ENCODE measurements around the gene CHRNB4.
"Not testable (repeated sequence)": the region's sequence is repeated elsewhere in the genome, so short reads cannot be mapped to it uniquely, and the experiment has no call there.

The CHRNB4 gene

GRCh38 chr15:78618064-78618463 lies 22.9 kb downstream of the CHRNB4 start:
- no peak for DNase-seq (ENCODE audit: low read depth in 2 of 3, low spot score in 1 of 3)

GRCh38 chr15:78617516-78617915 lies 23.5 kb downstream of the CHRNB4 start:
- DNase-seq (ENCODE audit: low read depth in 2 of 3, low spot score in 1 of 3) = no peak

GRCh38 chr15:78617076-78617475 lies 23.9 kb downstream of the CHRNB4 start:
- DNase-seq (ENCODE audit: low read depth in 2 of 3, low spot score in 1 of 3) = no peak

GRCh38 chr15:78616506-78616905 lies 24.5 kb downstream of the CHRNB4 start:
- no peak for DNase-seq (ENCODE audit: low read depth in 2 of 3, low spot score in 1 of 3)

- no peak for DNase-seq (ENCODE audit: low read depth in 2 of 3, low spot score in 1 of 3)
These were observed 25.8 kb downstream of the CHRNB4 start for GRCh38 chr15:78615151-78615589.

GRCh38 chr15:78614021-78614420 lies 27.0 kb downstream of the CHRNB4 start:
- DNase-seq (ENCODE audit: low read depth in 2 of 3, low spot score in 1 of 3) = no peak

- not testable (repeated sequence) for DNase-seq (ENCODE audit: low read depth in 2 of 3, low spot score in 1 of 3)
These were observed 31.5 kb downstream of the CHRNB4 start for GRCh38 chr15:78609551-78609950.

GRCh38 chr15:78605680-78606079 lies 35.3 kb downstream of the CHRNB4 start:
- no peak for DNase-seq (ENCODE audit: low read depth in 2 of 3, low spot score in 1 of 3)

GRCh38 chr15:78605201-78605600 lies 35.8 kb downstream of the CHRNB4 start:
- DNase-seq (ENCODE audit: low read depth in 2 of 3, low spot score in 1 of 3) = no peak

- DNase-seq (ENCODE audit: low read depth in 2 of 3, low spot score in 1 of 3) = no peak
These were observed 36.6 kb downstream of the CHRNB4 start for GRCh38 chr15:78604420-78604819.

GRCh38 chr15:78603467-78603866 lies 37.5 kb downstream of the CHRNB4 start:
- no peak for DNase-seq (ENCODE audit: low read depth in 2 of 3, low spot score in 1 of 3)

GRCh38 chr15:78599189-78599588 lies 41.8 kb downstream of the CHRNB4 start:
- DNase-seq (ENCODE audit: low read depth in 2 of 3, low spot score in 1 of 3) = no peak

- DNase-seq (ENCODE audit: low read depth in 2 of 3, low spot score in 1 of 3) = no peak
These were observed 42.7 kb downstream of the CHRNB4 start for GRCh38 chr15:78598348-78598747.

- no peak for DNase-seq (ENCODE audit: low read depth in 2 of 3, low spot score in 1 of 3)
These were observed 43.4 kb downstream of the CHRNB4 start for GRCh38 chr15:78597583-78597982.

GRCh38 chr15:78574944-78575343 lies 66.1 kb downstream of the CHRNB4 start:
- no peak for DNase-seq (ENCODE audit: low read depth in 2 of 3, low spot score in 1 of 3)
